OCI-M1 (cell line): ENCODE data around the gene NPM1.
A peak's percentile ranks its signal among the peaks of the same experiment; 100 is the strongest.
"Not testable (repeated sequence)": the region's sequence is repeated elsewhere in the genome, so short reads cannot be mapped to it uniquely, and the experiment has no call there.

Source experiments
- DNase-seq: peaks from one replicate; lab custom pipeline; 2025; lab: John Stamatoyannopoulos, UW

Gene NPM1

GRCh38 chr5:171413153-171413910, 25.7 kb downstream of the NPM1 start:
- DNase-seq: no peak

GRCh38 chr5:171413993-171414392, 26.3 kb downstream of the NPM1 start:
- not testable (repeated sequence) for DNase-seq

GRCh38 chr5:171415115-171415730, 27.6 kb downstream of the NPM1 start:
- no peak for DNase-seq

- DNase-seq: no peak
Measured at GRCh38 chr5:171416160-171417049, 28.8 kb downstream of the NPM1 start.

GRCh38 chr5:171418316-171418981, 30.8 kb downstream of the NPM1 start:
- peak; percentile 89 for DNase-seq

GRCh38 chr5:171418982-171419687, 31.5 kb downstream of the NPM1 start, which contains the start of gene FGF18:
Gene FGF18, plus strand, starts transcription at chr5:171419647. Its CDS starts 553 bp downstream, at chr5:171420200.
- peak; percentile 70 for DNase-seq

GRCh38 chr5:171419688-171420430, 32.2 kb downstream of the NPM1 start:
- DNase-seq: no peak

GRCh38 chr5:171420431-171421241, 33.0 kb downstream of the NPM1 start:
- DNase-seq: no peak

GRCh38 chr5:171421331-171422262, 33.9 kb downstream of the NPM1 start:
- no peak for DNase-seq

- DNase-seq: no peak
Measured at GRCh38 chr5:171422495-171422894, 34.8 kb downstream of the NPM1 start.

- DNase-seq: no peak
Measured at GRCh38 chr5:171422902-171423663, 35.4 kb downstream of the NPM1 start.

GRCh38 chr5:171424726-171425125, 37.1 kb downstream of the NPM1 start:
- no peak for DNase-seq

- DNase-seq: no peak
Measured at GRCh38 chr5:171425596-171426244, 38.1 kb downstream of the NPM1 start.

GRCh38 chr5:171426266-171426665, 38.6 kb downstream of the NPM1 start:
- DNase-seq: no peak

- no peak for DNase-seq
Measured at GRCh38 chr5:171426680-171427079, 39.0 kb downstream of the NPM1 start.

- peak; percentile 40 for DNase-seq
Measured at GRCh38 chr5:171427318-171428167, 39.9 kb downstream of the NPM1 start.
